ENCODE data around the gene AKNAD1.

- TF ChIP-seq, protein P1, sequence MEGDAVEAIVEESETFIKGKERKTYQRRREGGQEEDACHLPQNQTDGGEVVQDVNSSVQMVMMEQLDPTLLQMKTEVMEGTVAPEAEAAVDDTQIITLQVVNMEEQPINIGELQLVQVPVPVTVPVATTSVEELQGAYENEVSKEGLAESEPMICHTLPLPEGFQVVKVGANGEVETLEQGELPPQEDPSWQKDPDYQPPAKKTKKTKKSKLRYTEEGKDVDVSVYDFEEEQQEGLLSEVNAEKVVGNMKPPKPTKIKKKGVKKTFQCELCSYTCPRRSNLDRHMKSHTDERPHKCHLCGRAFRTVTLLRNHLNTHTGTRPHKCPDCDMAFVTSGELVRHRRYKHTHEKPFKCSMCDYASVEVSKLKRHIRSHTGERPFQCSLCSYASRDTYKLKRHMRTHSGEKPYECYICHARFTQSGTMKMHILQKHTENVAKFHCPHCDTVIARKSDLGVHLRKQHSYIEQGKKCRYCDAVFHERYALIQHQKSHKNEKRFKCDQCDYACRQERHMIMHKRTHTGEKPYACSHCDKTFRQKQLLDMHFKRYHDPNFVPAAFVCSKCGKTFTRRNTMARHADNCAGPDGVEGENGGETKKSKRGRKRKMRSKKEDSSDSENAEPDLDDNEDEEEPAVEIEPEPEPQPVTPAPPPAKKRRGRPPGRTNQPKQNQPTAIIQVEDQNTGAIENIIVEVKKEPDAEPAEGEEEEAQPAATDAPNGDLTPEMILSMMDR (IDR thresholded peaks at IDR 0.05): no peak
- TF ChIP-seq POLR2A (IDR thresholded peaks at IDR 0.05): no peak
- no peak for TF ChIP-seq POLR2AphosphoS5 (IDR thresholded peaks at IDR 0.05)
These were observed 9.4 kb downstream of the AKNAD1 start for GRCh38 chr1:108847494-108847893.
